ENCODE data around the gene AXDND1.

The AXDND1 gene, protein sequence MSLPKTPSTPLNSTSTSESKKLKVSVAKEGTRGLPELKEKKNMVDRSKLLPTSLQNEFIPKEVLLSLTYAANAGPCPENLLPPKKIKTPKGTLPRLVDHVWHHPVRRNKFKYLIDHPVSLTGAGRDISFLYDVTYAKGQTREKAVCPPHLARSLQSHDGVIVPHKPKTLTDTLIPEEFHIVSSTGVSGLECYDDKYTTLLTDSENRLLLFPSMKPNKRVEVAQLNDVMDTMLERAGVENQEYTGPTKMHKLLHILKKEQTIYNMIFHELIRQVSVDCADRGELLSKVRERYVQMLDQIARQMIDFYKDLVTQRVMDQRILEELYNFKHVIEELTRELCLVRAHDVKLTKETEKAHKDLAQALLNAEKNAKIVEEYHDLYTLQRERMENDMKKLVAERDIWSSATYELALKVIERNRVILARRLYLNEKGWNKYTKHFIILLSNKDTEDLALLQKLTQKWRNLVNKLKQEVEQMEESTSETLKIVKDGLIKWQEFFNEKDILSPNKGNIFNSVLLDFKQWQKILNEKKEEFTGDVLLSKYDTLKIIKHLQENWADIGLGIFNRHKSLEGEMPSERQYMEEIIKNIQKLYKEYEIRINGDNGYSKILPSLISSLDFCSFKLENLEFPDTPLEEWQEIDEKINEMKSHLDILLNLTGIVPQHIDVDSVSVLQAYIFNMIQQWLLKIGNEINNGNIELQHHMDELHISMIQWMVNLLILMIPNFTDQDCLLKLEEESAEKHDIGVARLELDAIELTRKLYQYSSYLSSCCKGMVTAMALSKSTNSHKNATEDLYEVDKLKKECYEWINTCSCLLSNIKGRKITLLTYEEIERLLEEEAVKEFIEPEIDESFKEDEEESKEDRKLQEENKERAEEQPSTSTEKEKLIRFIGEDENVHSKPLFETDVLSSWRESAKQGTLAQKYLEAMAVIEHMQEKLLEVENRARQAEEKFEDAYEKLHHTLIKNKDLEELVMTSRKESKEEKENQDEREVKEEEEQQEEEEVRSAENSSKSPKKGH
- total RNA-seq = 1.0 to 2.5 (median 1.7) reads per million in 3 donors

DNA sequence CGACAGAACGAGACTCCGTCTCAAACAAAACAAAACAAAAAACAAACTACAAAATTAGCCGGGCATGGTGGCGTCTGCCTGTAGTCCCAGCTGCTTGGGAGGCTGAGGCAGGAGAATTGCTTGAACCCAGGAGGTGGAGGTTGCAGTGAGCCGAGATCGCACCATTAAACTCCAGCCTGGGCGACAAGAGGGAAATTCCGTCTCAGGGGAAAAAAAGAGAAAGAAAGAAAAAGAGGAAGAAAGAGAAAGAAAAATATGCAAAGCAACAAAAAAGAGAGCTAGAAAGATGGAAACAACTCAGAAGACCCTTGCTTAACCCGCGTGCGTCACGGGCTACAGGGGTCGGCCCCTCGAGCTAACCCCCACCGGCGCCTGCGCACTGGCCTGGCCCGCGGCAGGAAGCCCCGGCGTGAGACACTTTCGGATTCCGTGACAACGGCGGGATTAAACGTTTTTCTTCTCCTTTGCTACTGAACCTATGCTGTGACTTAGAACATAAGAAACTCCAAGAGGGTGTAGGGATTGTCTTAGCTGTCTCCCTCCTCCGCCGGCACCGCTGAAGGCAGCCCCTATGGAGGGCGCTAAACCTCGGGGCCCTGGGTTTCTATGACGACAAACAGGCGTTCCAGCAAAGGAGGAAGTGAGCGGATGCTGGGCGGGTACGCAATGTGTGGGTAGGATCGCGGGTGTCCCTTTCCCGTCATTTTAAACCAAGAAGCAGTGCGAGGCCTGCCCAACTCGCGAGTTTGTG, at the start of gene AXDND1:
Gene AXDND1 (plus strand): TSS at position 630 of the 751 bp plus-strand sequence. CDS start 539 bp downstream, outside the sequence.
- peak within 1 kb of the TSS; percentile 96 for H3K27ac ChIP-seq (ENCODE audit: insufficient read depth, low read length, poor library complexity, severe bottlenecking)
- H3K36me3 ChIP-seq (ENCODE audit: control insufficient read depth, insufficient read depth, low read length) = no peaks in the 10 kb centered on the region
- peak within 1 kb of the TSS; percentile 61 for H3K4me3 ChIP-seq (ENCODE audit: insufficient read depth, low read depth, low read length, poor library complexity, severe bottlenecking)
- DNase-seq = peak; percentile 75 to 86 (median 83)
- H3K9me3 ChIP-seq (ENCODE audit: control insufficient read depth, low read length) = no peaks in the 10 kb centered on the region
- no peaks in the 10 kb centered on the region for H3K27me3 ChIP-seq (replicated peaks; ENCODE audit: control insufficient read depth, insufficient read depth, low read length, poor library complexity, severe bottlenecking)
- no peaks in the 10 kb centered on the region for H3K4me1 ChIP-seq (ENCODE audit: control insufficient read depth, insufficient read depth, low read length, poor library complexity, severe bottlenecking)

DNA sequence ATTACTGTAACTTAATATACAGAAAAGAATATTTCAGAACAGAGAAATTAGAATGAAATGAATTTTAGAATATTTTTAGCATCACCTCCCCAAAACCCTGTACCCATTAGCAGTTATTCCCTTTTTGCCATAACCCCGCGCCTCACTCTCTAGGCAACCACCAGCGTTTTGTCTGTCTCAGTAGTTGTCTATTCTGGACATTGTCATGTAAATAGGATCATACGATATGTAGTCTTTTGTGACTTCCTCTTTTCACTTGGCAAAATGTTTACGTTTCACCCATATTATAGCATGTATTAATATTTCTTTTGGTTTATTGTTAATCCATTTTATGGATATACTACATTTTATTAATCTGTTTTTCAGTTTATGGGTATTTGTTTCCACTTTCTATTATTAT, 47.3 kb upstream of the AXDND1 start:
- Histone ChIP-seq H3K27me3 (replicated peaks; ENCODE audit: control insufficient read depth, insufficient read depth, low read length, poor library complexity, severe bottlenecking) (no peaks in the 10 kb centered on the region), H3K27ac (ENCODE audit: insufficient read depth, low read length, poor library complexity, severe bottlenecking) (no peak overlapping the region), H3K36me3 (ENCODE audit: control insufficient read depth, insufficient read depth, low read length) (peaks cover 5% of the 10 kb centered on the region), H3K4me1 (ENCODE audit: control insufficient read depth, insufficient read depth, low read length, poor library complexity, severe bottlenecking) (no peaks in the 10 kb centered on the region), H3K4me3 (ENCODE audit: insufficient read depth, low read depth, low read length, poor library complexity, severe bottlenecking) (no peak overlapping the region), H3K9me3 (ENCODE audit: control insufficient read depth, low read length) (no peaks in the 10 kb centered on the region)
- DNase-seq = no peak

DNA sequence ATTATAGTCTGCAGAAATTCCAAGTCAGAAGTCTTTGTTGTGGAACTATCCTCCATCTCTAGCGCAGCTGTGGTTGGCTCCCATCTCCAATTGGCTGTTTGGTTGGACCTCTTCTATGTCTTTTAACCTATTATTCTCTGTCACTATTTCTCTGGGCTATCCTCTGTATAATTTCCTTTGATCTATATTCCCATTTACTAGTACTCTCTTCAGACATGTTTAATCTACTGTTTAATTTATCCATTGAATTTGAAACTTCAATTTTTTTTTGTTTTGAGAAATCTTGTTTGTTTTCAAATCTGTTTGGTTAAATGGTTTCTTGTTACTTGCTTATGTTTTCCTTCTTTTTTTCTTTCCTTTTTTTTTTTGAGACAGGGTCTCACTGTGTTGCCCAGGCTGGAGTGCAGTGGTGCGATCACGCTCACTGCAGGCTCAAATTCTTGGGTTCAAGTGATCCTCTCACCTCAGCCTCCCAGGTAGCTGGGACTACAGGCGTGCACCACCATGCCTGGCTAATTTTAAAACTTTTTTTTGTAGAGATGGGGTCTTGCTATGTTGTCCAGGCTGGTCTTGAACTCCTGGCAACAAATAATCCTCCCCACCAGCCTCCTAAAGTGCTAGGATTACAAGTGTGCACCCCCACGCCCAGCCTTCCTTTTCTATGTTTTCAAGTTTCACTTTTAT, 44.1 kb upstream of the AXDND1 start:
- Histone ChIP-seq H3K27me3 (replicated peaks; ENCODE audit: control insufficient read depth, insufficient read depth, low read length, poor library complexity, severe bottlenecking) (no peaks in the 10 kb centered on the region), H3K36me3 (ENCODE audit: control insufficient read depth, insufficient read depth, low read length) (peaks cover 17% of the 10 kb centered on the region), H3K4me3 (ENCODE audit: insufficient read depth, low read depth, low read length, poor library complexity, severe bottlenecking) (no peak overlapping the region), H3K4me1 (ENCODE audit: control insufficient read depth, insufficient read depth, low read length, poor library complexity, severe bottlenecking) (no peaks in the 10 kb centered on the region), H3K27ac (ENCODE audit: insufficient read depth, low read length, poor library complexity, severe bottlenecking) (no peak overlapping the region), H3K9me3 (ENCODE audit: control insufficient read depth, low read length) (no peaks in the 10 kb centered on the region)
- DNase-seq = no peak

DNA sequence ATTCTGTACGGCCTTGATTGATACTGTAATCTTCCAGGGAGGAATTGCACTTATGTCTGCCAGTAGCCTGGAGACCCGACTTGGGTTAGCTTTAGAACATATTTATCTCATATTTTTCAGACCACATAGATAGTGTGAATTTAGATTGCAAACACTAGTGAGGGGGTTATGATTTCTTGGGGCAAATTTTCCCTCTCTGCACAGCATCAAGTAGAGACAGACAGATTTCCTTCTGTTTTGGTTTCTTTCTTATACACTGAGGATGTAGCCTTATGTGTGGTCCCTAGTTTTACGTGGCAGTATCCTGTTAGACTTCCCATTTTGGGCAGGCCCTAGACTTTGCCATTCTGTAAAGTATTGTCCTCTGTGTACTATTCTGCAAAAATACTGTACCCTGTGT, 43.2 kb upstream of the AXDND1 start:
- no peak for DNase-seq
- H3K36me3 ChIP-seq (ENCODE audit: control insufficient read depth, insufficient read depth, low read length) = peaks cover 17% of the 10 kb centered on the region
- H3K9me3 ChIP-seq (ENCODE audit: control insufficient read depth, low read length) = no peaks in the 10 kb centered on the region
- H3K4me3 ChIP-seq (ENCODE audit: insufficient read depth, low read depth, low read length, poor library complexity, severe bottlenecking) = no peak overlapping the region
- no peak overlapping the region for H3K27ac ChIP-seq (ENCODE audit: insufficient read depth, low read length, poor library complexity, severe bottlenecking)
- H3K4me1 ChIP-seq (ENCODE audit: control insufficient read depth, insufficient read depth, low read length, poor library complexity, severe bottlenecking) = no peaks in the 10 kb centered on the region
- H3K27me3 ChIP-seq (replicated peaks; ENCODE audit: control insufficient read depth, insufficient read depth, low read length, poor library complexity, severe bottlenecking) = no peaks in the 10 kb centered on the region

DNA sequence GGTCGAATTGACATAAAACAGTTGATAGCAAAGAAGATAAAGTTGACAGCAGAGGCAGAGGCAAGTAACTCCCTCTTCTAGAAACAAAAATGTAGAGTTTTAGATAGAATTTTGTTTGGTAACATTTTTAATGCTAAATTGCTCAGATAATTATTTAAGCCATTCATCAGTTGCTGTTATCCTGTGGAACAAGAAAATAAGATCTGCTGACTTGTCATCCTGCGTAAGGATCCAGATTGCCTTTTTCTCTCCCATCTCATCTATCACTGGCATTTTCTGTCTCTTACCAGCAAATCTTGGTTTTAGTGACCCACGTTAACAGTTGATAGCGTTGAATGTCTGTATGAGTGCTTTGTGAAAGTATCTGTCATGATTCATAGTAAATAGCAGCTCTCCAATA, 42.3 kb upstream of the AXDND1 start:
- Histone ChIP-seq H3K27me3 (replicated peaks; ENCODE audit: control insufficient read depth, insufficient read depth, low read length, poor library complexity, severe bottlenecking) (no peaks in the 10 kb centered on the region), H3K36me3 (ENCODE audit: control insufficient read depth, insufficient read depth, low read length) (peaks cover 17% of the 10 kb centered on the region), H3K4me1 (ENCODE audit: control insufficient read depth, insufficient read depth, low read length, poor library complexity, severe bottlenecking) (no peaks in the 10 kb centered on the region), H3K9me3 (ENCODE audit: control insufficient read depth, low read length) (no peaks in the 10 kb centered on the region), H3K27ac (ENCODE audit: insufficient read depth, low read length, poor library complexity, severe bottlenecking) (no peak overlapping the region), H3K4me3 (ENCODE audit: insufficient read depth, low read depth, low read length, poor library complexity, severe bottlenecking) (no peak overlapping the region)
- DNase-seq = no peak

DNA sequence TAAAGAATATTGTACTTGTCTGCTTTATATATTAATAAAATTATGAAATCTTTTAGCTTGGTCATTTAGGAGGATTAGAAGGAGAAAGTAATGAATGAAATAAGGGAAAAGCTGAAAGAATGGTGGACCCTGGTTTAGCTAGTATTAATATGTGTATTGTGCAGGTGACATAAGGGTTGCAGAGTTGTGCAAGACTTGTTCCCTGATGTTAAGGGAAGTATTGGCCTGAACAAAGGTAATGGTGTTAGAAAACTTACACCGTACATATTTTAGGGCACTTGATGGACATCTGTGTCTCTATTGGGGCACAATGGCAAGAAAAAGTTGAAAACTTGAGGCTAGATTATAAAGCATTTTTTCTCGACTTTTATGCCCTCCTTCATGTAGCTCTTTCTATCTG, 39.9 kb upstream of the AXDND1 start:
- no peaks in the 10 kb centered on the region for H3K4me1 ChIP-seq (ENCODE audit: control insufficient read depth, insufficient read depth, low read length, poor library complexity, severe bottlenecking)
- DNase-seq = no peak
- no peaks in the 10 kb centered on the region for H3K9me3 ChIP-seq (ENCODE audit: control insufficient read depth, low read length)
- peaks cover 17% of the 10 kb centered on the region for H3K36me3 ChIP-seq (ENCODE audit: control insufficient read depth, insufficient read depth, low read length)
- no peaks in the 10 kb centered on the region for H3K27me3 ChIP-seq (replicated peaks; ENCODE audit: control insufficient read depth, insufficient read depth, low read length, poor library complexity, severe bottlenecking)
- no peak overlapping the region for H3K4me3 ChIP-seq (ENCODE audit: insufficient read depth, low read depth, low read length, poor library complexity, severe bottlenecking)
- no peak overlapping the region for H3K27ac ChIP-seq (ENCODE audit: insufficient read depth, low read length, poor library complexity, severe bottlenecking)

DNA sequence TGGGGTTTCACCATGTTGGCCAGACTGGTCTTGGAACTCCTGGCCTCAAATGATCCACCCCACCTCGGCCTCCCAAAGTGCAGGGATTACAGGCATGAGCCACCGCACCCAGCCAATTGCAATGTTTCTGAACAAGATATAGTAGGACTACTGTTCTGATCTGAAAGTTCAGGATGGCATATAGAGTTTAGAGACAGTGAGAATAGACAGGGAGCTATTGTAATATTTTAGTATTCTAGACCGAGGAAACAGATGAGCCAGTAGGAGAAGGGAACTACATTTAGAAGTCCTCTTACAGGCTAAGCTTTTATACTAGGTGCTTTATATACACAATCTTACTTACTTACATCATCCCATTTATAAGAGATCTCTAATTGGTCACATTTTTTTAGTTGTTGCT, 39.0 kb upstream of the AXDND1 start:
- Histone ChIP-seq H3K9me3 (ENCODE audit: control insufficient read depth, low read length) (no peaks in the 10 kb centered on the region), H3K36me3 (ENCODE audit: control insufficient read depth, insufficient read depth, low read length) (peaks cover 17% of the 10 kb centered on the region), H3K27ac (ENCODE audit: insufficient read depth, low read length, poor library complexity, severe bottlenecking) (no peak overlapping the region), H3K4me1 (ENCODE audit: control insufficient read depth, insufficient read depth, low read length, poor library complexity, severe bottlenecking) (no peaks in the 10 kb centered on the region), H3K27me3 (replicated peaks; ENCODE audit: control insufficient read depth, insufficient read depth, low read length, poor library complexity, severe bottlenecking) (no peaks in the 10 kb centered on the region), H3K4me3 (ENCODE audit: insufficient read depth, low read depth, low read length, poor library complexity, severe bottlenecking) (no peak overlapping the region)
- DNase-seq = no peak

DNA sequence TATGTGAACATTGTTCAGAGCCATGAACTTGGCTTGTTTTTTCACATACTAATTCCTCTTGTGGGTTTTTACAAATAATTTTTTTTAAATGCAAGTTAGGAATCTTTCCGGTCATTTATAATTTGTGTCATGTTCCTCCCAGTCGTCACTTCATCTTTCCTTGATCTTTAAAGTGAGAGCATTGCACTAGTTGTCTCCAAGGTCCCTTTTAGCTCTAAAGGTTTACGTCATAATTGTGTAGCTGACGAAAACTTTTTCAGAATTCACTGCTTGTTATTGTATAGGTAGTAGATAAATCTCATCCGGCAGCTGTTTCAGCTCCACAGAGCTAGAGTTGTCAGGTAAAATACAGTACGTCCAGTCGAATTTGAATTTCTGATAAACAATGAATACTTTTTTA, 38.6 kb upstream of the AXDND1 start:
- Histone ChIP-seq H3K4me3 (ENCODE audit: insufficient read depth, low read depth, low read length, poor library complexity, severe bottlenecking) (no peak overlapping the region), H3K36me3 (ENCODE audit: control insufficient read depth, insufficient read depth, low read length) (peaks cover 17% of the 10 kb centered on the region), H3K9me3 (ENCODE audit: control insufficient read depth, low read length) (no peaks in the 10 kb centered on the region), H3K27me3 (replicated peaks; ENCODE audit: control insufficient read depth, insufficient read depth, low read length, poor library complexity, severe bottlenecking) (no peaks in the 10 kb centered on the region), H3K27ac (ENCODE audit: insufficient read depth, low read length, poor library complexity, severe bottlenecking) (no peak overlapping the region), H3K4me1 (ENCODE audit: control insufficient read depth, insufficient read depth, low read length, poor library complexity, severe bottlenecking) (no peaks in the 10 kb centered on the region)
- no peak for DNase-seq

DNA sequence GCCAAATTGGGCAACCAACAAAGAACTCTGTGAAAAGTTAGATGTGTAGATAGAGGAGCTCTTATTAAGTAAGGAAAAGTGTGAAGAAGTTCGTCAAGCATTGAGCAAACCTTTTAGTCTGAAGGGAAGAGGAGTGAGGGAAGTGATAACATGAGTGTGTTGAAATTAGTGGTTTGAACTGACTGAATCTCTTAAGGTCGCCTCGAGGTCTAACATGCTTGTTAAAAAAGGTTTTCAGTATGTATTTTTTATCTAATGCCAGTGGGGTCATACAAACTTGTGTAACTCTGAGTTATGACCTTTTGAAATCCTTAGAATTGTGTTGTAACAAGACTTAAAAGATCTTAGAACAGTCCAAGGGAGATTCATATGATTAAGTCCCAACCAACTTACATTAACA, 38.1 kb upstream of the AXDND1 start:
- Histone ChIP-seq H3K27ac (ENCODE audit: insufficient read depth, low read length, poor library complexity, severe bottlenecking) (no peak overlapping the region), H3K4me1 (ENCODE audit: control insufficient read depth, insufficient read depth, low read length, poor library complexity, severe bottlenecking) (no peaks in the 10 kb centered on the region), H3K27me3 (replicated peaks; ENCODE audit: control insufficient read depth, insufficient read depth, low read length, poor library complexity, severe bottlenecking) (no peaks in the 10 kb centered on the region), H3K36me3 (ENCODE audit: control insufficient read depth, insufficient read depth, low read length) (peaks cover 17% of the 10 kb centered on the region), H3K4me3 (ENCODE audit: insufficient read depth, low read depth, low read length, poor library complexity, severe bottlenecking) (no peak overlapping the region), H3K9me3 (ENCODE audit: control insufficient read depth, low read length) (no peaks in the 10 kb centered on the region)
- no peak for DNase-seq

Data from effector memory CD4-positive, alpha-beta T cell (primary cell).